ENCODE data around the gene SLC16A5.
A peak's percentile ranks its signal among the peaks of the same experiment; 100 is the strongest.

SLC16A5 gene

DNA sequence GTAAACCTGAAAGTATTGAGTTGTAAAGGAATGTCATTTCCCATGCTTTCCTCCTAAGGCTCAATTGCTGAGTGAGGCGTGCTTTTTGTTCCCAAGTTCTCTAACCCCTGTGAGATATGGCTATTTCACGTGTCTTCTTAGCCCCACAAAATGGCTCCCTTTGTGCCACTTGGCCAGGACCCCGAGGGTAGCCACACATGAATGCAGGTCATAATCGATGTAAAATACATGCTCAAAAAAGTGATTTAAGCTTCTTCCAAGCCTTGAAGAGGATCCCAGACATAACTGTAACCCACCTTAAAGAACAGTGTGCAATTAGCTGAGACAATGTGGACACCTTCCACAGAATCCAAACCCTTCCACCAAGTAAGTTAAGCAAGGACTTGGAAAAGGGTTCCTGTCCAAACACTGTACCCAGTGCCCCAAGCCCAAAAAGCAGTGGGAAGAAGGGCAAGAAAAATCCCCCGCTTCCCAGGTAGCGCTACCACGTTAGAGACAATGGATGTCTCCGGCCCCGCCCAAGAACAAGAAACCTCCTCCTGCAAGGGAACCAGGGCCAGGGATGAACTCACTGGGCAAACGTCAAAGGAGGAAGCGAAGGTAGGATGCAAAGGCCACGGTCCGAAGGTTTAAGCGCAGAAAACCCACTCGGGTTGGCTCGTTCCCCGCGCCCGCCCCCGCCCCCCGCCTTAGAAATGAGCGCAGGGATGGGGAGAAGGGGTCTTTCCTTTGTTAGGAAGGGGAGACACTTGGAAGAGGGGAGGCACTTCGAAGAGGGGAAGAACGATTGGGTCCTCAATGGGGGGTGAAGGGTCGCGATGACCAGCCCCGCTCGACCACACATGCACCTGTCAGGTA lies 65.4 kb downstream of the SLC16A5 start:
- Histone ChIP-seq H3K36me3 (peaks cover 45% of the 10 kb centered on the region), H3K4me3 (ENCODE audit: low read depth, low read length) (peak overlapping the region; percentile 100), H3K27me3 (no peaks in the 10 kb centered on the region), H3K4me1 (peaks cover 5% of the 10 kb centered on the region; the same call in 1 of the 2 replicates), H3K9me3 (no peaks in the 10 kb centered on the region)
- TF ChIP-seq, protein P1, sequence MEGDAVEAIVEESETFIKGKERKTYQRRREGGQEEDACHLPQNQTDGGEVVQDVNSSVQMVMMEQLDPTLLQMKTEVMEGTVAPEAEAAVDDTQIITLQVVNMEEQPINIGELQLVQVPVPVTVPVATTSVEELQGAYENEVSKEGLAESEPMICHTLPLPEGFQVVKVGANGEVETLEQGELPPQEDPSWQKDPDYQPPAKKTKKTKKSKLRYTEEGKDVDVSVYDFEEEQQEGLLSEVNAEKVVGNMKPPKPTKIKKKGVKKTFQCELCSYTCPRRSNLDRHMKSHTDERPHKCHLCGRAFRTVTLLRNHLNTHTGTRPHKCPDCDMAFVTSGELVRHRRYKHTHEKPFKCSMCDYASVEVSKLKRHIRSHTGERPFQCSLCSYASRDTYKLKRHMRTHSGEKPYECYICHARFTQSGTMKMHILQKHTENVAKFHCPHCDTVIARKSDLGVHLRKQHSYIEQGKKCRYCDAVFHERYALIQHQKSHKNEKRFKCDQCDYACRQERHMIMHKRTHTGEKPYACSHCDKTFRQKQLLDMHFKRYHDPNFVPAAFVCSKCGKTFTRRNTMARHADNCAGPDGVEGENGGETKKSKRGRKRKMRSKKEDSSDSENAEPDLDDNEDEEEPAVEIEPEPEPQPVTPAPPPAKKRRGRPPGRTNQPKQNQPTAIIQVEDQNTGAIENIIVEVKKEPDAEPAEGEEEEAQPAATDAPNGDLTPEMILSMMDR (IDR thresholded peaks at IDR 0.05; ENCODE audit: low read depth, low read length) = no peak
- peak; percentile 55 for DNase-seq

DNA sequence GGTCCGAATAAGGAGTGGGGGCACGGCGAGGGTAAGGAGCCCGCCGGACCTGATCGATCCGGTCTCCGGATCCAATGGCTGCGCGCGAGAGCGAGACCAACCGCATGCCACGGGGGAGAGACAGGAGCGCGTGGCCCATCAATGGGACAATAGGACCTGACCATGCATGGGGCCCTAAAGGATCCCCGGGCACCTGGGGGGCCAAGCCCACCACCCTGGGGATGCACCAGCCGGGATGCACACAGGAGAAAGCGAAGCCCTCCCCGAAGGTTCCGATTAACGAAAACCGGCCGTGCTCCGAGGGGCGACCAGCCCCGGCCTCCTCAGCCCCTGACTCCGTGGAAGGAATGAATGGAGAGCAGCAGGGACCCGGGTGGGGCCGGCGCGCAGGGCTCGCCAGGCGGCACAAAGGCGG lies 66.0 kb downstream of the SLC16A5 start:
- peak; percentile 53 for DNase-seq
- H3K4me1 ChIP-seq = peaks cover 5% of the 10 kb centered on the region; the same call in 1 of the 2 replicates

DNA sequence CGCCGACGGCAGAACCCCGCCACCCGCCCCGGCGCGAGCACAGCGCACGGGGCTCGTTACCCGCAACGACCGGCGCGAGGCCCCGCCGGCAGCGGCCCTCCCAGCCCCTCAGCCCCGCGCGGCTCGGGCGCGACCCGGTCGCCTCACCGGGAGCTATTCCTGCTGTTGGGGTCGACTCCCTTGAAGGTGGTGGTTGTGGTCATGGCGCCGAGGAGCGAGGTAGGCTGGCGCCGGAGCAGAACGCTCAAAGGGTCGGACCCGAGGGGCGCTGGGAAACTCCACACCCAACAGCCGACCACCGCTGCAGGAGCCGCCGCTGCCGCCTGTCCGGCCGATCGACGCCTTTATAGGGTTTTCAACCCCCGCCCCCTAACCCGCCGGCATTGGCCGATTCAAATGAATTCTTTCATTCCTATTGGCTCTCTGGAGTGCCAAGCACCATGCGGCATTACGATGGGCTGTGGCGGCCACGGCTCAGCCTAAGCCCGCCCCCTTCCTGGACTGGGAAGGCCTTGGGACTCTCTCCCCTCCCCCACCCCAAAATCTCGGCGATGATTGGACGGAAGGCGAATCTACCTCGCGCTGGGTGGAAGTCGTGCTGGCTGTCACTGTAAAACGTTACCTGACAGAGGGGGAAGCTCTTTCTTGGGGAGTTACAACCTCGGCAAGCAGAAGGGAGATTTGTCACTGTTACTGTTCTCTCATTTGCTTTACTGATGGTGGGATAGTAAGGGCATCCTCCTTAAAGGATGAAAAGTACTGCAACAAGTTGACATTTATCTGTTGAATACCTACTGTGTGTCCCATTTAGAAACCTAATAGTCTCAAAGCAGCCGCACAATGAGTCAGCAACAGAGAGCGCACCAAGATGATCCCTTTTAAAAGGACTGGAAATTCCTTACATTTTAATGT lies 66.7 kb downstream of the SLC16A5 start, which contains the start of gene JPT1:
Gene JPT1, minus strand, starts transcription at position 318 of the 912 bp plus-strand sequence. Its CDS starts 115 bp downstream, at position 203.
- TF ChIP-seq, protein P1 (IDR thresholded peaks at IDR 0.05; ENCODE audit: low read depth, low read length) = no peak
- Histone ChIP-seq H3K4me3 (ENCODE audit: low read depth, low read length) (peak within 1 kb of the TSS; percentile 100), H3K9me3 (no peaks in the 10 kb centered on the region), H3K27me3 (no peaks in the 10 kb centered on the region), H3K4me1 (peaks cover 5% of the 10 kb centered on the region; the same call in 1 of the 2 replicates), H3K36me3 (peaks cover 32% of the 10 kb centered on the region)
- DNase-seq = peak; percentile 99

More for the DNA sequence above, 66.0 kb downstream of the SLC16A5 start:
- TF ChIP-seq, protein P1 (IDR thresholded peaks at IDR 0.05; ENCODE audit: low read depth, low read length) = no peak
- Histone ChIP-seq H3K27me3 (no peaks in the 10 kb centered on the region), H3K36me3 (peaks cover 38% of the 10 kb centered on the region), H3K9me3 (no peaks in the 10 kb centered on the region), H3K4me3 (ENCODE audit: low read depth, low read length) (peak overlapping the region; percentile 100)

DNA sequence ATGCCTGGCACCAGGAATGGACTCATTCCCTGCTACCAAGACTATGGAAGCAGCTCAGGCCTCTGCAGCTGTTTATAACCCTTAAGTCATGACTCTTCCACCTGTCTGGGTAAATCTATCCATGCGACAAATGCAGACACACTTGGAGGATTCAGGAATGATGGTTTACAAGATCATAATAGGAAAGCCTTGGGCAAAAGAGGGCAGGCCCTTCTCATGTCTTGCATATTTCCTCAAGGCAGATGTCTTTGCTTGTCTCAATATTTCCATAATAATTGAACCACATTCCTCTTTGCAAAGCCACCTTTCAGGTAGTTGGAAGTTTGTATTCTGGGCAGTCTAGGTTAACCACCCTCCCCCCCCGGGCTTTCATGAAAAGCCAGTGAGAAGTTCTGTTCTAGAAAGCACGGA lies 67.4 kb downstream of the SLC16A5 start:
- DNase-seq = no peak
- no peak overlapping the region for H3K4me3 ChIP-seq (ENCODE audit: low read depth, low read length)
- peaks cover 5% of the 10 kb centered on the region; the same call in 1 of the 2 replicates for H3K4me1 ChIP-seq
- peaks cover 27% of the 10 kb centered on the region for H3K36me3 ChIP-seq
- H3K27me3 ChIP-seq = no peaks in the 10 kb centered on the region
- H3K9me3 ChIP-seq = no peaks in the 10 kb centered on the region
- TF ChIP-seq, protein P1 (IDR thresholded peaks at IDR 0.05; ENCODE audit: low read depth, low read length) = no peak
